Type B pancreatic cell (in vitro differentiated cells): Measurements from ENCODE around the gene SV2B. TPM values are rescaled to one million over a fixed set of nuclear protein-coding genes. Genes with fewer than 3 reads are reported as not detected.

ENCODE experiments used
- DNase-seq: peaks from one replicate; pipeline ENCODE4 v3.0.0; 2021; ENCODE audit warnings: mixed read lengths; ENCODE audit not compliant: unreplicated experiment; ENCODE audit errors: extremely low spot score
- H3K27ac Mint-ChIP-seq: 2 replicates; pipeline ENCODE4 v1.8.0; 2021; ENCODE audit warnings: mild to moderate bottlenecking, mixed read lengths
- H3K27me3 Mint-ChIP-seq: 2 replicates; pipeline ENCODE4 v1.8.0; 2021; ENCODE audit warnings: mixed read lengths
- H3K36me3 Mint-ChIP-seq: 2 replicates; pipeline ENCODE4 v1.8.0; 2021; ENCODE audit warnings: mixed read lengths
- H3K4me1 Mint-ChIP-seq: one replicate; pipeline ENCODE4 v1.8.0; 2021; ENCODE audit warnings: mixed read lengths; ENCODE audit not compliant: unreplicated experiment
- H3K4me3 Mint-ChIP-seq: 2 replicates; pipeline ENCODE4 v1.8.0; 2021; ENCODE audit warnings: mild to moderate bottlenecking, mixed read lengths
- H3K9me3 Mint-ChIP-seq: 2 replicates; pipeline ENCODE4 v1.8.0; 2021; ENCODE audit warnings: mixed read lengths
- total RNA-seq: library from RNA; stranded (reverse); gene quantifications from 2 replicates; pipeline ENCODE4 v1.2.1, GENCODE V29; 2021; ENCODE audit warnings: low replicate concordance
- TF ChIP-seq, protein P1 (sequence below): fragments of 200-600 bp; sonication (generic); conservative IDR thresholded peaks from 2 replicates; pipeline ENCODE4 v1.5.0; 2021; ENCODE audit warnings: antibody characterized with exemption, mild to moderate bottlenecking

The SV2B gene
- total RNA-seq, 1 donor from 2014 or later: 1.7 TPM

- H3K4me1 Mint-ChIP-seq: no peaks in the 10 kb centered on the region
- no peak for DNase-seq
Observed at GRCh38 chr15:91284758-91285466, 184.9 kb downstream of the SV2B start.

GRCh38 chr15:91289324-91289723, 189.3 kb downstream of the SV2B start:
- Mint-ChIP-seq H3K27me3 (peaks cover 37% of the 10 kb centered on the region), H3K4me1 (no peaks in the 10 kb centered on the region), H3K27ac (no peak overlapping the region), H3K36me3 (no peaks in the 10 kb centered on the region), H3K4me3 (no peak overlapping the region), H3K9me3 (no peaks in the 10 kb centered on the region)
- TF ChIP-seq, protein P1, sequence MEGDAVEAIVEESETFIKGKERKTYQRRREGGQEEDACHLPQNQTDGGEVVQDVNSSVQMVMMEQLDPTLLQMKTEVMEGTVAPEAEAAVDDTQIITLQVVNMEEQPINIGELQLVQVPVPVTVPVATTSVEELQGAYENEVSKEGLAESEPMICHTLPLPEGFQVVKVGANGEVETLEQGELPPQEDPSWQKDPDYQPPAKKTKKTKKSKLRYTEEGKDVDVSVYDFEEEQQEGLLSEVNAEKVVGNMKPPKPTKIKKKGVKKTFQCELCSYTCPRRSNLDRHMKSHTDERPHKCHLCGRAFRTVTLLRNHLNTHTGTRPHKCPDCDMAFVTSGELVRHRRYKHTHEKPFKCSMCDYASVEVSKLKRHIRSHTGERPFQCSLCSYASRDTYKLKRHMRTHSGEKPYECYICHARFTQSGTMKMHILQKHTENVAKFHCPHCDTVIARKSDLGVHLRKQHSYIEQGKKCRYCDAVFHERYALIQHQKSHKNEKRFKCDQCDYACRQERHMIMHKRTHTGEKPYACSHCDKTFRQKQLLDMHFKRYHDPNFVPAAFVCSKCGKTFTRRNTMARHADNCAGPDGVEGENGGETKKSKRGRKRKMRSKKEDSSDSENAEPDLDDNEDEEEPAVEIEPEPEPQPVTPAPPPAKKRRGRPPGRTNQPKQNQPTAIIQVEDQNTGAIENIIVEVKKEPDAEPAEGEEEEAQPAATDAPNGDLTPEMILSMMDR: no peak
- no peak for DNase-seq

More at GRCh38 chr15:91284758-91285466, 184.9 kb downstream of the SV2B start:
- Mint-ChIP-seq H3K4me3 (no peak overlapping the region), H3K27ac (no peak overlapping the region), H3K9me3 (no peaks in the 10 kb centered on the region), H3K27me3 (peaks cover 21% of the 10 kb centered on the region), H3K36me3 (no peaks in the 10 kb centered on the region)
- TF ChIP-seq, protein P1: no peak

- TF ChIP-seq, protein P1: no peak
- Mint-ChIP-seq H3K9me3 (no peaks in the 10 kb centered on the region), H3K4me3 (no peak overlapping the region), H3K27me3 (peaks cover 46% of the 10 kb centered on the region), H3K36me3 (no peaks in the 10 kb centered on the region), H3K27ac (no peak overlapping the region), H3K4me1 (no peaks in the 10 kb centered on the region)
- no peak for DNase-seq
Observed at GRCh38 chr15:91290553-91290952, 190.5 kb downstream of the SV2B start.

DNA sequence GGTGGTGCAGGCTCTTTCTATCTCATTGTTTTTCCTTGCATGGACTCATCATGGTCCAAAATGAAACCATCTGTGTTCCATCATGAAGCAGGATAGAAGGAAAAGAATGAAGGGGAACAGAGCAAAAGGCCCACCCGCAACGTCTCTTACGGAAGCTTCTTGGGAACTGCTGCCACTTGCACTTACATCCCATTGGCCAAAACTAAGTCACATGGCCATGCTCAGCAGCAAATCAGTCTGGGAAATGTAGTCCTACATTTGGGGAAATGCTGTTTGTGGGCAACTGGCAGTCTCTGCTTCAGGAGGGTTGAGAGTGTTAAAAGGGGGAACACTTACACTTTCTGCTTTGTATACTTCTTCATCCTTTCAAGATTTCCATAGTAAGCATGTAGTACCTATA, 191.6 kb downstream of the SV2B start:
- H3K36me3 Mint-ChIP-seq: no peaks in the 10 kb centered on the region
- H3K27me3 Mint-ChIP-seq: peaks cover 47% of the 10 kb centered on the region
- TF ChIP-seq, protein P1: no peak
- no peaks in the 10 kb centered on the region for H3K9me3 Mint-ChIP-seq
- no peaks in the 10 kb centered on the region for H3K4me1 Mint-ChIP-seq
- DNase-seq: no peak
- no peak overlapping the region for H3K4me3 Mint-ChIP-seq
- H3K27ac Mint-ChIP-seq: no peak overlapping the region

GRCh38 chr15:91294344-91294743, 194.3 kb downstream of the SV2B start:
- H3K9me3 Mint-ChIP-seq: no peaks in the 10 kb centered on the region
- DNase-seq: no peak
- H3K27me3 Mint-ChIP-seq: peaks cover 50% of the 10 kb centered on the region
- no peaks in the 10 kb centered on the region for H3K4me1 Mint-ChIP-seq
- TF ChIP-seq, protein P1: no peak
- H3K36me3 Mint-ChIP-seq: no peaks in the 10 kb centered on the region
- no peak overlapping the region for H3K27ac Mint-ChIP-seq
- no peak overlapping the region for H3K4me3 Mint-ChIP-seq
